Thyroid gland (tissue), 4 donors: ENCODE results near the gene C1orf35.

Experiments used
- CTCF ChIP-seq, 6 experiments: fragments of 200-600 bp in 3 of 6; fragments of 450-650 bp in 3 of 6; sonication (generic) in 3 of 6; IDR thresholded peaks; one replicate each; pipeline ENCODE4 v1.5.1; 2016 to 2019; ENCODE audit warnings: antibody characterized with exemption in 6 of 6, mild to moderate bottlenecking in 2 of 6, inconsistent platforms in 1 of 6, moderate library complexity in 1 of 6
- POLR2A ChIP-seq, 2 donors: fragments of 450-650 bp; IDR thresholded peaks; one replicate each; pipeline ENCODE4 v1.6.1; 2017; ENCODE audit warnings: antibody characterized with exemption in 2 of 2, mild to moderate bottlenecking in 2 of 2, moderate library complexity in 1 of 2

- TF ChIP-seq CTCF (IDR thresholded peaks at IDR 0.05) (no peak), POLR2A (IDR thresholded peaks at IDR 0.05) (no peak)
These were observed 41.3 kb upstream of the C1orf35 start for GRCh38 chr1:228144193-228144992.
